Smooth muscle cell (in vitro differentiated cells): ENCODE data around the gene COQ2. TPM values are rescaled to one million over a fixed set of nuclear protein-coding genes. Genes with fewer than 3 reads are reported as not detected.
"Not testable (repeated sequence)": the region's sequence is repeated elsewhere in the genome, so short reads cannot be mapped to it uniquely, and the experiment has no call there.

ENCODE experiments used
- DNase-seq: peaks from one replicate; lab custom pipeline; 2025; ENCODE audit not compliant: unreplicated experiment; lab: John Stamatoyannopoulos, UW
- H2AFZ ChIP-seq: fragments of 200-600 bp; sonication (generic); 2 replicates; pipeline ENCODE4 v1.6.0; 2016; ENCODE audit warnings: antibody characterized with exemption, low read depth, mild to moderate bottlenecking
- H3F3A ChIP-seq: fragments of 200-600 bp; sonication (generic); 2 replicates; pipeline ENCODE4 v1.6.0; 2017; ENCODE audit warnings: antibody characterized with exemption, low read depth
- H3K27ac ChIP-seq: fragments of 200-600 bp; sonication (generic); 2 replicates; pipeline ENCODE4 v1.5.1; 2016; ENCODE audit warnings: low read depth, mild to moderate bottlenecking
- H3K27me3 ChIP-seq: fragments of 200-600 bp; sonication (generic); 2 replicates; pipeline ENCODE4 v1.6.1; 2016; ENCODE audit warnings: low read depth, mild to moderate bottlenecking
- H3K36me3 ChIP-seq: fragments of 200-600 bp; sonication (generic); 2 replicates; pipeline ENCODE4 v1.5.1; 2016; ENCODE audit warnings: low read depth
- H3K4me1 ChIP-seq: fragments of 200-600 bp; sonication (generic); 2 replicates; pipeline ENCODE4 v1.5.1; 2016; ENCODE audit warnings: low read depth
- H3K4me2 ChIP-seq: fragments of 200-600 bp; sonication (generic); 2 replicates; pipeline ENCODE4 v1.6.0; 2016; ENCODE audit warnings: mild to moderate bottlenecking
- H3K4me3 ChIP-seq: fragments of 200-600 bp; sonication (generic); 2 replicates; pipeline ENCODE4 v1.5.1; 2016; ENCODE audit warnings: mild to moderate bottlenecking
- H3K79me2 ChIP-seq: fragments of 200-600 bp; sonication (generic); 2 replicates; pipeline ENCODE4 v1.6.0; 2016; ENCODE audit warnings: low read depth, mild to moderate bottlenecking
- H3K9ac ChIP-seq: fragments of 200-600 bp; sonication (generic); 2 replicates; pipeline ENCODE4 v1.6.0; 2016; ENCODE audit warnings: low read depth
- H3K9me3 ChIP-seq: fragments of 200-600 bp; sonication (generic); replicated peaks from 2 replicates; pipeline ENCODE4 v1.5.1; 2016; ENCODE audit warnings: low read depth
- H4K20me1 ChIP-seq: fragments of 200-600 bp; sonication (generic); 2 replicates; pipeline ENCODE4 v1.6.0; 2016; ENCODE audit warnings: low read depth
- WGBS: methylation state at CpG from one replicate; pipeline ENCODE4 v1.1.7; 2016; ENCODE audit warnings: low lambda C conversion rate; 5-methylcytosine and 5-hydroxymethylcytosine counted together
- polyA plus RNA-seq: library from polyadenylated mRNA; unstranded; fragments of >200 nt; fragmentation: Nextera tagmentation; extraction: Ambion mirVana; gene quantifications from 2 replicates; pipeline ENCODE4 v1.2.1, GENCODE V29; 2016
- total RNA-seq: library from RNA; depleted of rRNA; stranded (reverse); fragments of >200 nt; gene quantifications from 2 replicates; pipeline ENCODE4 v1.2.3, GENCODE V29; 2014
- TF ChIP-seq, protein P1 (sequence below): fragments of 200-600 bp; sonication (generic); IDR thresholded peaks from 2 replicates; pipeline ENCODE4 v1.5.1; 2017; ENCODE audit warnings: borderline replicate concordance, mild to moderate bottlenecking, antibody characterized with exemption; ENCODE audit not compliant: insufficient read depth, poor library complexity, severe bottlenecking

COQ2 gene
- total and polyA plus RNA-seq, 2 experiments from 2014 or later: 5.7 to 8.1 TPM

DNA sequence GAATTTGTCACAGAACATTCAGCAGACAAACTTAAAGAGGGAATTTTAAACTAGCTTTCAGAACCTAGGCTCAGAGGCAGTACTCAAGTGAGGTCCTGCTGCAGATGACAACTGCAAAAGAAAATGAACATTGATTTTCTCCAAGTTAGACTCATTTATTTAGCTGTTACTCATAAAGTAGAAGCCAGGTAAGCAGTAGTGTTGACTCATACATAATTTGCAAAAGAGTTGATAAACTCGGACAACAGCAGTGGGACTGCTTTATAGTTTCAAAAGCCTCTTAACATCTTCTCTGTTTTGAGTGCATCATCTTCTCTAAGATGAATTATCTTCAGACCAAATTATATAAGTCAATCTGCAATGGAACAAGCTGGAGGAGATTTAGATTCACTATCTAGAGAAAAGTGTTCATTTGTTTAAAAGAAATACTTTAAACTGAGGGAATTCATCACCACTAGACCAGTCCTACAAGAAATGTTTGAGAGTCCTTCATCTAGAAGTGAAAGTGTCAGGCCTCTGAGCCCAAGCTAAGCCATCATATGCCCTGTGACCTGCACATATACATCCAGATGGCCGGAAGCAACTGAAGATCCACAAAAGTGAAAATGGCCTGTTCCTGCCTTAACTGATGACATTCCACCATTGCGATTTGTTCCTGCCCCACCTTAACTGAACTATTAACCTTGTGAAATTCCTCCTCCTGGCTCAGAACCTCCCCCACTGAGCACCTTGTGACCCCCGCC, 49.5 kb downstream of the COQ2 start:
- Histone ChIP-seq H3F3A (no peaks in the 10 kb centered on the region), H4K20me1 (no peaks in the 10 kb centered on the region), H3K79me2 (no peaks in the 10 kb centered on the region), H3K9ac (no peak overlapping the region), H3K4me2 (no peak overlapping the region), H3K27me3 (no peaks in the 10 kb centered on the region), H2AFZ (no peak overlapping the region), H3K9me3 (no peaks in the 10 kb centered on the region), H3K27ac (no peak overlapping the region), H3K36me3 (no peaks in the 10 kb centered on the region), H3K4me1 (no peaks in the 10 kb centered on the region), H3K4me3 (no peak overlapping the region)
- DNase-seq: no peak
- 68% methylated on average over 4 of the region's 4 CpGs for WGBS
- TF ChIP-seq, protein P1, sequence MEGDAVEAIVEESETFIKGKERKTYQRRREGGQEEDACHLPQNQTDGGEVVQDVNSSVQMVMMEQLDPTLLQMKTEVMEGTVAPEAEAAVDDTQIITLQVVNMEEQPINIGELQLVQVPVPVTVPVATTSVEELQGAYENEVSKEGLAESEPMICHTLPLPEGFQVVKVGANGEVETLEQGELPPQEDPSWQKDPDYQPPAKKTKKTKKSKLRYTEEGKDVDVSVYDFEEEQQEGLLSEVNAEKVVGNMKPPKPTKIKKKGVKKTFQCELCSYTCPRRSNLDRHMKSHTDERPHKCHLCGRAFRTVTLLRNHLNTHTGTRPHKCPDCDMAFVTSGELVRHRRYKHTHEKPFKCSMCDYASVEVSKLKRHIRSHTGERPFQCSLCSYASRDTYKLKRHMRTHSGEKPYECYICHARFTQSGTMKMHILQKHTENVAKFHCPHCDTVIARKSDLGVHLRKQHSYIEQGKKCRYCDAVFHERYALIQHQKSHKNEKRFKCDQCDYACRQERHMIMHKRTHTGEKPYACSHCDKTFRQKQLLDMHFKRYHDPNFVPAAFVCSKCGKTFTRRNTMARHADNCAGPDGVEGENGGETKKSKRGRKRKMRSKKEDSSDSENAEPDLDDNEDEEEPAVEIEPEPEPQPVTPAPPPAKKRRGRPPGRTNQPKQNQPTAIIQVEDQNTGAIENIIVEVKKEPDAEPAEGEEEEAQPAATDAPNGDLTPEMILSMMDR: no peak

DNA sequence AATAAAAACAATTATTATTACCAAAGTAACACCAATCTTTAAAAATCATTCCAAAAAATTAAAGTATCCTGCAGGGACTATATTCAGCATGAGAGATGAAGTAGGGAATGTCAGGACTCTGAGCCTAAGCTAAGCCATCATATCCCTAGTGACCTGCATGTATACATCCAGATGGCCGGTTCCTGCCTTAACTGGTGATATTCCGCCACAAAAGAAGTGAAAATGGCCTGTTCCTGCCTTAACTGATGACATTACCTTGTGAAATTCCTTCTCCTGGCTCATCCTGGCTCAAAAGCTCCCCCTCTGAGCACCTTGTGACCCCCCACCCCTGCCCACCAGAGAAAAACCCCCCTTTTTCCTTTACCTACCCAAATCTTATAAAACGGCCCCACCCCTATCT, 50.2 kb downstream of the COQ2 start:
- not testable (repeated sequence) for H3K4me1 ChIP-seq, H3F3A ChIP-seq, H3K79me2 ChIP-seq, H4K20me1 ChIP-seq, H3K4me2 ChIP-seq, H3K9ac ChIP-seq, H3K4me3 ChIP-seq, DNase-seq, H3K27ac ChIP-seq, H3K27me3 ChIP-seq, H3K9me3 ChIP-seq, H3K36me3 ChIP-seq, H2AFZ ChIP-seq
- WGBS: 75% methylated on average over 2 of the region's 3 CpGs

DNA sequence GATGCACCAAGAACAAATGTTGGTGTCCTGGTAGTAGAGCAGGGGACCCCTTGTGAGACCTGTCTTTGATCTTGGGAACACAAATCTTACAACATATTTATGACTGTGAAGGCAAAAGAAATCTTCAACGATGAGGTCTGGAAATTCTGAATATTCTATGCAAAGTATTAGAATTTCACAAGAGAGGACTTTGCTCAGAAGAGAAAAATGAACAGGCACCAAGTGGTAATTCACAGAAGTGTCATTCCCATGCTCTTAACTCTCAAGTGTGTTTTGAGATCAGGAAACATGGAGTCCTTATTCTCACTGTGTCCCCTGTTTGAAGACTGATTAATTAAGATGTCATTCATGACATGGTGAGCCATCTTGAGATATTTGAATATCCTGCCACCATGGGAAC, 52.5 kb downstream of the COQ2 start:
- no peak overlapping the region for H3K9ac ChIP-seq
- no peaks in the 10 kb centered on the region for H3K27me3 ChIP-seq
- H3K4me2 ChIP-seq: no peak overlapping the region
- H3F3A ChIP-seq: no peaks in the 10 kb centered on the region
- H3K36me3 ChIP-seq: no peaks in the 10 kb centered on the region
- no peak overlapping the region for H2AFZ ChIP-seq
- DNase-seq: no peak
- no peak overlapping the region for H3K4me3 ChIP-seq
- no peak overlapping the region for H3K27ac ChIP-seq
- TF ChIP-seq, protein P1: no peak
- WGBS: 96% methylated on average over 1 of the region's 1 CpG
- H3K4me1 ChIP-seq: no peaks in the 10 kb centered on the region
- no peaks in the 10 kb centered on the region for H3K9me3 ChIP-seq
- no peaks in the 10 kb centered on the region for H4K20me1 ChIP-seq
- H3K79me2 ChIP-seq: no peaks in the 10 kb centered on the region

DNA sequence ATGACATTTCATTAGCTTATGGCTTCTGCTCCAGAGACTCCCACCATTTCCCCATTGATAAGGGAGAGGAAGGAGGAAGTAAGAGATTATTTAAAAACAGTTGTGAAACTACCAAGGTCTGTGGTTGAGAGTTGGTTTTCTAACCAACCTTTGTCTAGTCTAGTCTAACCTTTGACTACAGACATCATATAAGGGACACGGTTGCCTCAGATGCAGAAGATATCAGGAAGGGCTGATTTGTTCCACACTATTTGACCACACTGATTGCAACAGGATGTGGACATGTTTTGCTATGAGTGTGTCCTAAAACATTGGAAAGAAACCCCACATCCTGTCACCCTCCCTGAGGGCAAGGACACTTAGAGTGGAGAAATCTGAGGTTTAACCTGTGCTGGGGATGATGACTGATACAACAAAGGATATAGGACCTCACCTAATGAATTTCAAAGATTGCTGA, 53.0 kb downstream of the COQ2 start:
- Histone ChIP-seq H3K36me3 (no peaks in the 10 kb centered on the region), H3F3A (no peaks in the 10 kb centered on the region), H3K4me1 (no peaks in the 10 kb centered on the region), H4K20me1 (no peaks in the 10 kb centered on the region), H3K27ac (no peak overlapping the region), H3K79me2 (no peaks in the 10 kb centered on the region), H3K4me3 (no peak overlapping the region), H3K9me3 (no peaks in the 10 kb centered on the region), H2AFZ (no peak overlapping the region), H3K9ac (no peak overlapping the region), H3K27me3 (no peaks in the 10 kb centered on the region), H3K4me2 (no peak overlapping the region)
- 93% methylated on average over 1 of the region's 1 CpG for WGBS
- DNase-seq: no peak
- TF ChIP-seq, protein P1: no peak
